Measurements from ENCODE around the gene ELF4.

DNA sequence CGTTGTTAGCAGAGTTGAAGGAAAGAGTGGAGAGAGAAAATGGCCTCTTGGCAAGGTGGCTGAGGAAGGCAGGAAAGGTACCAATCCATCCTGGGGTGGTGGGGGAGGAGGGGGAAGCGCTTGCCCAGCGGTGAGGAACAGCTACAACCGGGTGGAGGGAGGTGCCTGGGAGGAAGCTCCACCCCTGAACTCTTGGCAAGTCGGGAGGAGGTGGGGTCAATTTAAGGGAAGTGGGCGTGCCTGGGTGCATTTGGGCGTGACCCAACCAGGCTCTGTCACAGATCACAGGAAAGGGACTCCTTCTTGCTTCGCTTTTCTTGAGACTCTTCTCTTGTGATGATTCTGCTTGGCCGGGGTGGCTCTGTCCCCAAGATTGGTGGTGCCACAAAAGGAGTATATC is 86.2 kb downstream of the ELF4 start:
- no peak for TF ChIP-seq RFX1 (IDR thresholded peaks at IDR 0.05)
- TF ChIP-seq, protein P1, sequence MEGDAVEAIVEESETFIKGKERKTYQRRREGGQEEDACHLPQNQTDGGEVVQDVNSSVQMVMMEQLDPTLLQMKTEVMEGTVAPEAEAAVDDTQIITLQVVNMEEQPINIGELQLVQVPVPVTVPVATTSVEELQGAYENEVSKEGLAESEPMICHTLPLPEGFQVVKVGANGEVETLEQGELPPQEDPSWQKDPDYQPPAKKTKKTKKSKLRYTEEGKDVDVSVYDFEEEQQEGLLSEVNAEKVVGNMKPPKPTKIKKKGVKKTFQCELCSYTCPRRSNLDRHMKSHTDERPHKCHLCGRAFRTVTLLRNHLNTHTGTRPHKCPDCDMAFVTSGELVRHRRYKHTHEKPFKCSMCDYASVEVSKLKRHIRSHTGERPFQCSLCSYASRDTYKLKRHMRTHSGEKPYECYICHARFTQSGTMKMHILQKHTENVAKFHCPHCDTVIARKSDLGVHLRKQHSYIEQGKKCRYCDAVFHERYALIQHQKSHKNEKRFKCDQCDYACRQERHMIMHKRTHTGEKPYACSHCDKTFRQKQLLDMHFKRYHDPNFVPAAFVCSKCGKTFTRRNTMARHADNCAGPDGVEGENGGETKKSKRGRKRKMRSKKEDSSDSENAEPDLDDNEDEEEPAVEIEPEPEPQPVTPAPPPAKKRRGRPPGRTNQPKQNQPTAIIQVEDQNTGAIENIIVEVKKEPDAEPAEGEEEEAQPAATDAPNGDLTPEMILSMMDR (CRISPR knock-in tag; IDR thresholded peaks at IDR 0.05), result no peak
- TF ChIP-seq, protein P2, sequence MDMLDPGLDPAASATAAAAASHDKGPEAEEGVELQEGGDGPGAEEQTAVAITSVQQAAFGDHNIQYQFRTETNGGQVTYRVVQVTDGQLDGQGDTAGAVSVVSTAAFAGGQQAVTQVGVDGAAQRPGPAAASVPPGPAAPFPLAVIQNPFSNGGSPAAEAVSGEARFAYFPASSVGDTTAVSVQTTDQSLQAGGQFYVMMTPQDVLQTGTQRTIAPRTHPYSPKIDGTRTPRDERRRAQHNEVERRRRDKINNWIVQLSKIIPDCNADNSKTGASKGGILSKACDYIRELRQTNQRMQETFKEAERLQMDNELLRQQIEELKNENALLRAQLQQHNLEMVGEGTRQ (IDR thresholded peaks at IDR 0.05; ENCODE audit: low read depth, low read length), result no peak
- TF ChIP-seq, protein P2 (CRISPR knock-in tag; IDR thresholded peaks at IDR 0.05; ENCODE audit: borderline replicate concordance), result no peak

Measured in HepG2 (cell line).